ENCODE results near the gene RABGEF1.

- TF ChIP-seq CTCF (IDR thresholded peaks at IDR 0.05; ENCODE audit: low read depth, low read length, missing input control) (no peak), RAD21 (IDR thresholded peaks at IDR 0.05) (no peak), TAF1 (conservative IDR thresholded peaks at IDR 0.05) (no peak), REST (IDR thresholded peaks at IDR 0.05) (no peak), EGR1 (IDR thresholded peaks at IDR 0.05; ENCODE audit: low read depth in 2 of 2) (no peak), GABPA (IDR thresholded peaks at IDR 0.05 in 1 of 2, conservative IDR thresholded peaks at IDR 0.05 in 1 of 2) (no peak), HNF4G (IDR thresholded peaks at IDR 0.05) (no peak), MAX (IDR thresholded peaks at IDR 0.05) (no peak), SP1 (IDR thresholded peaks at IDR 0.05) (no peak), RXRA (IDR thresholded peaks at IDR 0.05) (no peak)
Observed at GRCh38 chr7:66741710-66742049, 1.1 kb downstream of the RABGEF1 start.
